ENCODE results near the gene TBXT. TPM values are rescaled to one million over a fixed set of nuclear protein-coding genes. Genes with fewer than 3 reads are reported as not detected.

The TBXT gene, protein sequence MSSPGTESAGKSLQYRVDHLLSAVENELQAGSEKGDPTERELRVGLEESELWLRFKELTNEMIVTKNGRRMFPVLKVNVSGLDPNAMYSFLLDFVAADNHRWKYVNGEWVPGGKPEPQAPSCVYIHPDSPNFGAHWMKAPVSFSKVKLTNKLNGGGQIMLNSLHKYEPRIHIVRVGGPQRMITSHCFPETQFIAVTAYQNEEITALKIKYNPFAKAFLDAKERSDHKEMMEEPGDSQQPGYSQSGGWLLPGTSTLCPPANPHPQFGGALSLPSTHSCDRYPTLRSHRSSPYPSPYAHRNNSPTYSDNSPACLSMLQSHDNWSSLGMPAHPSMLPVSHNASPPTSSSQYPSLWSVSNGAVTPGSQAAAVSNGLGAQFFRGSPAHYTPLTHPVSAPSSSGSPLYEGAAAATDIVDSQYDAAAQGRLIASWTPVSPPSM
- total RNA-seq: not detected in 2 replicates

DNA sequence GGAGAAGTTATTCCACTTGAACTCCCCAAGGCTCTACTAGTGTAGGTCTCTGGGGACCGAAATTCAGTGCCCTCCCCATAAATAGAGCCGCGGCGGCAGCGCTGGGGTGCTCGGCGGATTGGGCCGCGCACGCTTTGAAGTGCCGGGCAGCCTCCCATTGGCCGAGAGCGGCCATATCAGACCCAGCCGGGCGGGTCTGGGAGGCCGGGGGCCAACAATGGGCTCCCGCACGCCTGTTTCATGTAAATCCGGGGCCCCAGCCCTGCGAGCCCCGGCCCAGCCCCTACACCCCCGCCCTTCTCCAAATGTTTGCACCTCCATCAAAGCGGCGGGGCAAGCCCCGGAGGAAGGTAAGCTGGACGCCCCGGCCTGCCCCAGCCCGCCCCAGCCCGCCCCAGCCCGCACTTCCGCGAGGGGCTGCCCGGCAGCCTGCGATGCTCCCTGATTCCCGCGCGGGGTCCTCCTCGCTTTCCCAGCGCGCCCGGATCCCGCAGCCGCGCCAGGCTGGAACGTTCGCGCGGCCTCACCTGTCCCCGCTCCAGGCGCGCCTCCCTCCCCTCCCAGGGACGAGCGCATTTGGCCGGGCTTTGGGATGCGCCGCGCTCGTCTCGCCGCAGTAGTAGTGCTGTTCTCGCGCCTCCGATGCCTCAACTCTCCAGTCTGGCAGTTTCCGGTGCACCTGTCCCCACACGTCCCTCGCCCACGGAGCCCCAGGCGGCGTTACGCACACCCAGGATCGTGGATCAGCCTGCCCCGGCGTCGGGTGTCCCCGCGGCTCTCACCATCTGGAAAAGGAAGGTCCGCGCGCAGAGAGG, at the start of gene TBXT:
TSS of gene TBXT (minus strand) at position 51 of the 815 bp plus-strand sequence. CDS start 260 bp downstream, outside the sequence.

Other genes starting within 250 kb of the TBXT start
- gene PRR18, start 140.5 kb upstream of the TBXT start, total RNA-seq: not detected in 2 replicates
- gene SFT2D1, start 174.7 kb upstream of the TBXT start, total RNA-seq: 31.8 and 40.1 TPM in 2 replicates
- 24.8 and 31.0 TPM in 2 replicates for gene MPC1, start 215.1 kb upstream of the TBXT start, total RNA-seq